ENCODE data around the gene MYL7. TPM values are rescaled to one million over a fixed set of nuclear protein-coding genes. Genes with fewer than 3 reads are reported as not detected.
A peak's percentile ranks its signal among the peaks of the same experiment; 100 is the strongest.

The MYL7 gene
- total and polyA plus RNA-seq, 2 of the 13 experiments (the other 11 are each of a cell fraction or from before 2014, with no cell fraction given) = 1.8 TPM; not detected in 1

DNA sequence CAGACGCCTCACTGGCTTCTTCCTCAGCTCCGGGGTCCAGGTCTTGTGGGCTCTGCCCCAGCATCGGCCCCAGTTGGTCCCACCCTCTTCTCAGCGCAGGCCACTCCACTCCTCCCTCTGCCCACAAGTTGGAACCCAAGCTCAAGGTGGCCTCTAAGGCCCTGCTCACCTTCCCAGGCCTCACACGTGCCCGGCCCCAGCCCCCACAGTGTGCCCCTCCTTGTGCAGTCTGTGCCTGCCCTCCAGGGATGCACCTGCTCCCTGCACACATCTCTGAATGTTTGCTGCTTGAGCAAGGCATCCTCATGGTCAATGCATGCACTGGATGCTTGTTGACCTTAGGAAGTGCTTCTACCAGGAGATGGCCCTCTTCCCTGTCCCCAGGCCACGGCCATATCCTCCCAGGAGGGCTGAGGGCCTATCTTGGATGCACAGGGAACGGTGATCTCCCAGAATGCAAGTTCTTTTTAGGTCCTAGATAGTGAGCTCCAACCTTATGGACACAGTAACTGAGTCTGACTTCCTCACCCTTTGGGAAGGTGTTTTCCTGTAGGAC, 44.7 kb downstream of the MYL7 start:
- peaks cover 67% of the 10 kb centered on the region for H3K4me1 ChIP-seq (ENCODE audit: insufficient read depth, low read length)
- H4K20me1 ChIP-seq (ENCODE audit: insufficient read depth, low read length) = no peaks in the 10 kb centered on the region
- H3K4me3 ChIP-seq (replicated peaks in 1 of 3; ENCODE audit: insufficient read depth in 1 of 3, low read depth in 2 of 3, low read length in 3 of 3) = no peak overlapping the region
- intact Hi-C loops (cut with micrococcal nuclease; ENCODE audit: unreplicated experiment) (no loop called here), in situ Hi-C loops (cut with HindIII; ENCODE audit: extremely low pct_ligation_motif_present, low pct_unique_long_range_greater_than_20kb) (no loop called here)
- BruUV-seq (replicated peaks) = no TSS peak
- FAIRE-seq (no peak), DNase-seq (ENCODE audit: low spot score) (no peak), ATAC-seq (peak; percentile 33)
- ChIA-PET POLR2A (no interaction called here), CTCF (ENCODE audit: low intra/inter-chr PET ratio, low total read pairs) (no interaction called here)
- H2AFZ ChIP-seq (ENCODE audit: low read length) = no peak overlapping the region
- H3K9ac ChIP-seq (ENCODE audit: insufficient read depth, low read depth, low read length) = no peak overlapping the region
- no peak overlapping the region for H3K27ac ChIP-seq (ENCODE audit: extremely low read length, insufficient read depth, low read length)
- no peaks in the 10 kb centered on the region for H3K79me2 ChIP-seq (ENCODE audit: insufficient read depth, low read length)
- H3K27me3 ChIP-seq (ENCODE audit: control insufficient read depth in 1 of 2, insufficient read depth in 2 of 2, low read length in 2 of 2) = peaks cover 0 to 2% of the 10 kb centered on the region in 2 experiments; a peak in 2 of 5 replicates
- 0% methylated on average over 4 of the region's 8 CpGs for WGBS (ENCODE audit: low lambda C conversion rate)
- H3K9me3 ChIP-seq (ENCODE audit: low read length) = no peaks in the 10 kb centered on the region
- H3K4me2 ChIP-seq (ENCODE audit: low read depth, low read length) = peak overlapping the region; percentile 9; the same call in 1 of the 2 replicates
- H3K36me3 ChIP-seq (replicated peaks in 1 of 2; ENCODE audit: control insufficient read depth in 1 of 2, insufficient read depth in 2 of 2, low read length in 2 of 2) = no peaks in the 10 kb centered on the region
- no peak for TF ChIP-seq FOXA1 (IDR thresholded peaks at IDR 0.05)
- peak; percentile 74 for TF ChIP-seq FOXA1 (CRISPR knock-in tag; IDR thresholded peaks at IDR 0.05)
- no peak for TF ChIP-seq ZNF660 (CRISPR knock-in tag; IDR thresholded peaks at IDR 0.05; ENCODE audit: borderline replicate concordance, low read depth)
- TF ChIP-seq, protein P1, sequence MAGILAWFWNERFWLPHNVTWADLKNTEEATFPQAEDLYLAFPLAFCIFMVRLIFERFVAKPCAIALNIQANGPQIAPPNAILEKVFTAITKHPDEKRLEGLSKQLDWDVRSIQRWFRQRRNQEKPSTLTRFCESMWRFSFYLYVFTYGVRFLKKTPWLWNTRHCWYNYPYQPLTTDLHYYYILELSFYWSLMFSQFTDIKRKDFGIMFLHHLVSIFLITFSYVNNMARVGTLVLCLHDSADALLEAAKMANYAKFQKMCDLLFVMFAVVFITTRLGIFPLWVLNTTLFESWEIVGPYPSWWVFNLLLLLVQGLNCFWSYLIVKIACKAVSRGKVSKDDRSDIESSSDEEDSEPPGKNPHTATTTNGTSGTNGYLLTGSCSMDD (CRISPR knock-in tag; IDR thresholded peaks at IDR 0.05) = no peak
- TF ChIP-seq TMF1 (CRISPR knock-in tag; IDR thresholded peaks at IDR 0.05; ENCODE audit: low read depth) = no peak
- TF ChIP-seq, protein P2, sequence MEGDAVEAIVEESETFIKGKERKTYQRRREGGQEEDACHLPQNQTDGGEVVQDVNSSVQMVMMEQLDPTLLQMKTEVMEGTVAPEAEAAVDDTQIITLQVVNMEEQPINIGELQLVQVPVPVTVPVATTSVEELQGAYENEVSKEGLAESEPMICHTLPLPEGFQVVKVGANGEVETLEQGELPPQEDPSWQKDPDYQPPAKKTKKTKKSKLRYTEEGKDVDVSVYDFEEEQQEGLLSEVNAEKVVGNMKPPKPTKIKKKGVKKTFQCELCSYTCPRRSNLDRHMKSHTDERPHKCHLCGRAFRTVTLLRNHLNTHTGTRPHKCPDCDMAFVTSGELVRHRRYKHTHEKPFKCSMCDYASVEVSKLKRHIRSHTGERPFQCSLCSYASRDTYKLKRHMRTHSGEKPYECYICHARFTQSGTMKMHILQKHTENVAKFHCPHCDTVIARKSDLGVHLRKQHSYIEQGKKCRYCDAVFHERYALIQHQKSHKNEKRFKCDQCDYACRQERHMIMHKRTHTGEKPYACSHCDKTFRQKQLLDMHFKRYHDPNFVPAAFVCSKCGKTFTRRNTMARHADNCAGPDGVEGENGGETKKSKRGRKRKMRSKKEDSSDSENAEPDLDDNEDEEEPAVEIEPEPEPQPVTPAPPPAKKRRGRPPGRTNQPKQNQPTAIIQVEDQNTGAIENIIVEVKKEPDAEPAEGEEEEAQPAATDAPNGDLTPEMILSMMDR (CRISPR knock-in tag; IDR thresholded peaks at IDR 0.05) = peak; percentile 49
- no peak for TF ChIP-seq BCL6 (CRISPR knock-in tag; IDR thresholded peaks at IDR 0.05)
- peak; percentile 66 for TF ChIP-seq FOXA3 (CRISPR knock-in tag; IDR thresholded peaks at IDR 0.05)
